ENCODE results near the gene METTL2B.
A peak's percentile ranks its signal among the peaks of the same experiment; 100 is the strongest.
"Not testable (repeated sequence)": the region's sequence is repeated elsewhere in the genome, so short reads cannot be mapped to it uniquely, and the experiment has no call there.

The METTL2B gene

GRCh38 chr7:128529191-128529590 lies 52.6 kb downstream of the METTL2B start:
- not testable (repeated sequence) for DNase-seq

GRCh38 chr7:128530121-128530854 lies 53.7 kb downstream of the METTL2B start:
- peak; percentile 46 for DNase-seq

GRCh38 chr7:128530855-128531104 lies 54.2 kb downstream of the METTL2B start:
- peak in 1 of 2 experiments; percentile 44 for DNase-seq

GRCh38 chr7:128531105-128531954 lies 54.8 kb downstream of the METTL2B start:
- peak; percentile 72 to 79 for DNase-seq

- peak; percentile 49 to 56 for DNase-seq
Observed at GRCh38 chr7:128531955-128532478, 55.5 kb downstream of the METTL2B start.

GRCh38 chr7:128532956-128533355 lies 56.4 kb downstream of the METTL2B start:
- DNase-seq: not testable (repeated sequence)

- DNase-seq: not testable (repeated sequence)
Observed at GRCh38 chr7:128537410-128537809, 60.9 kb downstream of the METTL2B start.

- not testable (repeated sequence) for DNase-seq
Observed at GRCh38 chr7:128542530-128542929, 66.0 kb downstream of the METTL2B start.

- DNase-seq: not testable (repeated sequence)
Observed at GRCh38 chr7:128543300-128543699, 66.8 kb downstream of the METTL2B start.

- not testable (repeated sequence) for DNase-seq
Observed at GRCh38 chr7:128546319-128546851, 69.8 kb downstream of the METTL2B start.

GRCh38 chr7:128550920-128551319 lies 74.4 kb downstream of the METTL2B start:
- DNase-seq: no peak

GRCh38 chr7:128554394-128554793 lies 77.8 kb downstream of the METTL2B start:
- DNase-seq: not testable (repeated sequence)
